Choroid plexus epithelial cell (primary cell): ENCODE measurements around the gene RFFL.

Experiments used
- DNase-seq: peaks from one replicate; pipeline ENCODE4 v3.0.0-alpha.2; 2010; ENCODE audit warnings: low read depth
- H3K4me3 ChIP-seq: 2 replicates; pipeline ENCODE4 v1.5.1; 2011; ENCODE audit warnings: low read depth, mild to moderate bottlenecking, control low read depth, low read length, moderate library complexity
- CTCF ChIP-seq: conservative IDR thresholded peaks from 2 replicates; pipeline ENCODE4 v1.5.1; 2011; ENCODE audit warnings: low read depth, mild to moderate bottlenecking, control low read depth, inconsistent platforms, low read length, moderate library complexity

Gene RFFL

GRCh38 chr17:34989473-34989872, 74.0 kb downstream of the RFFL start:
- no peak for TF ChIP-seq CTCF
- DNase-seq = no peak
- no peak overlapping the region for H3K4me3 ChIP-seq

- TF ChIP-seq CTCF = no peak
- no peak for DNase-seq
- H3K4me3 ChIP-seq = no peak overlapping the region
These were observed 74.9 kb downstream of the RFFL start for GRCh38 chr17:34988644-34989043.

- no peak overlapping the region for H3K4me3 ChIP-seq
- DNase-seq = no peak
- no peak for TF ChIP-seq CTCF
These were observed 76.3 kb downstream of the RFFL start for GRCh38 chr17:34987232-34987631.

- peak overlapping the region; percentile 79 for H3K4me3 ChIP-seq
- no peak for TF ChIP-seq CTCF
- peak; percentile 33 for DNase-seq
These were observed 81.8 kb downstream of the RFFL start for GRCh38 chr17:34981538-34982241.

GRCh38 chr17:34980681-34981537, 82.6 kb downstream of the RFFL start:
- TF ChIP-seq CTCF = peak; percentile 51
- DNase-seq = peak; percentile 89
- H3K4me3 ChIP-seq = peak overlapping the region; percentile 79

GRCh38 chr17:34980353-34980680, 83.2 kb downstream of the RFFL start, which contains the start of gene LIG3:
Gene LIG3 (plus strand): TSS chr17:34980512. CDS start chr17:34983006, 2,494 bp downstream.
- TF ChIP-seq CTCF = no peak
- peak; percentile 96 for DNase-seq
- H3K4me3 ChIP-seq = peak within 1 kb of the TSS; percentile 79
